ENCODE data around the gene GALNT6.

Gene GALNT6

GRCh38 chr12:51390891-51391282 is 319 bp downstream of the GALNT6 start:
- no peak for TF ChIP-seq CTCF (conservative IDR thresholded peaks at IDR 0.05; ENCODE audit: low read length)
- H3K4me3 ChIP-seq (ENCODE audit: low read length): peak overlapping the region; percentile 68
- DNase-seq (ENCODE audit: low read depth): no peak

GRCh38 chr12:51390457-51390856 is 749 bp downstream of the GALNT6 start:
- no peak for TF ChIP-seq CTCF (conservative IDR thresholded peaks at IDR 0.05; ENCODE audit: low read length)
- DNase-seq (ENCODE audit: low read depth): no peak
- no peak overlapping the region; the same call in 1 of the 2 replicates for H3K4me3 ChIP-seq (ENCODE audit: low read length)

- DNase-seq (ENCODE audit: low read depth): no peak
- no peak for TF ChIP-seq CTCF (conservative IDR thresholded peaks at IDR 0.05; ENCODE audit: low read length)
- H3K4me3 ChIP-seq (ENCODE audit: low read length): no peak overlapping the region
Observed at GRCh38 chr12:51389302-51389999, 1.8 kb downstream of the GALNT6 start.

GRCh38 chr12:51388846-51389245 is 2.4 kb downstream of the GALNT6 start:
- TF ChIP-seq CTCF (conservative IDR thresholded peaks at IDR 0.05; ENCODE audit: low read length): no peak
- DNase-seq (ENCODE audit: low read depth): no peak
- H3K4me3 ChIP-seq (ENCODE audit: low read length): no peak overlapping the region

GRCh38 chr12:51388069-51388799 is 3.0 kb downstream of the GALNT6 start:
- TF ChIP-seq CTCF (conservative IDR thresholded peaks at IDR 0.05; ENCODE audit: low read length): no peak
- peak; percentile 81 for DNase-seq (ENCODE audit: low read depth)
- H3K4me3 ChIP-seq (ENCODE audit: low read length): no peak overlapping the region

GRCh38 chr12:51386351-51386750 is 4.9 kb downstream of the GALNT6 start:
- no peak for TF ChIP-seq CTCF (conservative IDR thresholded peaks at IDR 0.05; ENCODE audit: low read length)
- H3K4me3 ChIP-seq (ENCODE audit: low read length): no peak overlapping the region
- no peak for DNase-seq (ENCODE audit: low read depth)

Measured in AG10803 (cell line).